ENCODE data around the gene CD300LF. TPM values are rescaled to one million over a fixed set of nuclear protein-coding genes. Genes with fewer than 3 reads are reported as not detected.

CD300LF gene
- total and polyA plus RNA-seq, 4 donors: 0.13 to 1.9 (median 1.0) TPM

- Histone ChIP-seq H3K36me3 (ENCODE audit: control insufficient read depth in 4 of 4, insufficient read depth in 3 of 4, low read depth in 1 of 4, low read length in 3 of 4) (no peaks in the 10 kb centered on the region), H3K9ac (ENCODE audit: low read depth in 1 of 2, low read length in 2 of 2) (no peak overlapping the region), H3K27me3 (ENCODE audit: control insufficient read depth in 4 of 4, insufficient read depth in 4 of 4, low read length in 3 of 4) (no peaks in the 10 kb centered on the region), H3K4me1 (ENCODE audit: control insufficient read depth in 4 of 4, insufficient read depth in 4 of 4, low read length in 3 of 4) (peaks cover 15 to 47% (median 27%) of the 10 kb centered on the region in 4 donors), H3K4me3 (ENCODE audit: low read depth in 1 of 3, low read length in 3 of 3) (no peak overlapping the region), H3K27ac (ENCODE audit: low read depth in 1 of 2, low read length in 2 of 2) (no peak overlapping the region), H3K9me3 (ENCODE audit: control insufficient read depth in 4 of 4, low read length in 3 of 4) (no peaks in the 10 kb centered on the region)
- 89% methylated on average over 17 of the region's 17 CpGs for WGBS
- no peak for DNase-seq (ENCODE audit: low spot score)
- no peak for TF ChIP-seq REST (IDR thresholded peaks at IDR 0.05)
- TF ChIP-seq NR2F2 (IDR thresholded peaks at IDR 0.05): no peak
Measured at GRCh38 chr17:74740641-74741387, 28.1 kb upstream of the CD300LF start.

- TF ChIP-seq FOXA2 (IDR thresholded peaks at IDR 0.05) (no peak), HNF4G (IDR thresholded peaks at IDR 0.05) (no peak), ZBTB33 (IDR thresholded peaks at IDR 0.05) (no peak)
- no peaks in the 10 kb centered on the region for H3K27me3 ChIP-seq (ENCODE audit: control insufficient read depth in 4 of 4, insufficient read depth in 4 of 4, low read length in 3 of 4)
- no peak overlapping the region for H3K27ac ChIP-seq (ENCODE audit: low read depth in 1 of 2, low read length in 2 of 2)
- H3K9me3 ChIP-seq (ENCODE audit: control insufficient read depth in 4 of 4, low read length in 3 of 4): no peaks in the 10 kb centered on the region
- WGBS: 79% methylated on average over 6 of the region's 6 CpGs
- H3K4me3 ChIP-seq (ENCODE audit: low read depth in 1 of 3, low read length in 3 of 3): no peak overlapping the region
- H3K9ac ChIP-seq (ENCODE audit: low read depth in 1 of 2, low read length in 2 of 2): no peak overlapping the region
- H3K4me1 ChIP-seq (ENCODE audit: control insufficient read depth in 4 of 4, insufficient read depth in 4 of 4, low read length in 3 of 4): peaks cover 14 to 42% (median 27%) of the 10 kb centered on the region in 4 donors
- no peak for DNase-seq (ENCODE audit: low spot score)
- H3K36me3 ChIP-seq (ENCODE audit: control insufficient read depth in 4 of 4, insufficient read depth in 3 of 4, low read depth in 1 of 4, low read length in 3 of 4): no peaks in the 10 kb centered on the region
Measured at GRCh38 chr17:74740173-74740572, 27.4 kb upstream of the CD300LF start.

- WGBS: 77% methylated on average over 12 of the region's 12 CpGs
- peaks cover 11 to 36% (median 23%) of the 10 kb centered on the region in 4 donors for H3K4me1 ChIP-seq (ENCODE audit: control insufficient read depth in 4 of 4, insufficient read depth in 4 of 4, low read length in 3 of 4)
- TF ChIP-seq RXRA (IDR thresholded peaks at IDR 0.05) (no peak), FOXA2 (IDR thresholded peaks at IDR 0.05) (no peak), YY1 (IDR thresholded peaks at IDR 0.05) (no peak), SP1 (IDR thresholded peaks at IDR 0.05) (no peak), GABPA (IDR thresholded peaks at IDR 0.05 in 1 of 2, conservative IDR thresholded peaks at IDR 0.05 in 1 of 2) (no peak), TAF1 (conservative IDR thresholded peaks at IDR 0.05) (no peak), CTCF (IDR thresholded peaks at IDR 0.05; ENCODE audit: low read depth, low read length, missing input control) (no peak), HNF4A (conservative IDR thresholded peaks at IDR 0.05) (no peak), JUND (IDR thresholded peaks at IDR 0.05) (no peak), REST (IDR thresholded peaks at IDR 0.05) (no peak)
- H3K27me3 ChIP-seq (ENCODE audit: control insufficient read depth in 4 of 4, insufficient read depth in 4 of 4, low read length in 3 of 4): no peaks in the 10 kb centered on the region
- H3K9ac ChIP-seq (ENCODE audit: low read depth in 1 of 2, low read length in 2 of 2): no peak overlapping the region
- no peaks in the 10 kb centered on the region for H3K9me3 ChIP-seq (ENCODE audit: control insufficient read depth in 4 of 4, low read length in 3 of 4)
- no peak overlapping the region for H3K27ac ChIP-seq (ENCODE audit: low read depth in 1 of 2, low read length in 2 of 2)
- no peak for DNase-seq (ENCODE audit: low spot score)
- H3K36me3 ChIP-seq (ENCODE audit: control insufficient read depth in 4 of 4, insufficient read depth in 3 of 4, low read depth in 1 of 4, low read length in 3 of 4): no peaks in the 10 kb centered on the region
- H3K4me3 ChIP-seq (ENCODE audit: low read depth in 1 of 3, low read length in 3 of 3): no peak overlapping the region
Measured at GRCh38 chr17:74739227-74739831, 26.6 kb upstream of the CD300LF start.

Data from liver (tissue), 9 donors.